ENCODE measurements around the gene ARL15. TPM values are rescaled to one million over a fixed set of nuclear protein-coding genes. Genes with fewer than 3 reads are reported as not detected.
"Not testable (repeated sequence)": the region's sequence is repeated elsewhere in the genome, so short reads cannot be mapped to it uniquely, and the experiment has no call there.

ARL15 gene
- total RNA-seq, 1 experiment from 2014 or later, result 18.3 TPM

GRCh38 chr5:54049963-54050362 is 260.4 kb downstream of the ARL15 start:
- no TSS peak for BruUV-seq (replicated peaks)

GRCh38 chr5:54049144-54049543 is 261.2 kb downstream of the ARL15 start:
- no peak for TF ChIP-seq CTCF (conservative IDR thresholded peaks at IDR 0.05; ENCODE audit: low read depth, low read length)
- no peak for TF ChIP-seq EZH2 (IDR thresholded peaks at IDR 0.05; ENCODE audit: borderline replicate concordance, low read depth, low read length, poor library complexity, severe bottlenecking)
- ChIA-PET POLR2A (ENCODE audit: low non-redundant PET) (no interaction called here), CTCF (no interaction called here)
- no peaks in the 10 kb centered on the region for H3K4me1 ChIP-seq (ENCODE audit: insufficient read depth, low read length, poor library complexity, severe bottlenecking)
- BruUV-seq (replicated peaks), result no TSS peak
- no peaks in the 10 kb centered on the region for H3K36me3 ChIP-seq (ENCODE audit: insufficient read depth, low read length, poor library complexity, severe bottlenecking)
- H3K9me3 ChIP-seq (ENCODE audit: low read depth, low read length, poor library complexity, severe bottlenecking), result no peaks in the 10 kb centered on the region
- H3K27ac ChIP-seq (ENCODE audit: low read depth, low read length, poor library complexity, severe bottlenecking), result no peak overlapping the region
- H3K4me3 ChIP-seq (ENCODE audit: low read depth, low read length, poor library complexity, severe bottlenecking), result no peak overlapping the region
- no peak for DNase-seq (ENCODE audit: low spot score)
- no peaks in the 10 kb centered on the region for H3K27me3 ChIP-seq (replicated peaks; ENCODE audit: insufficient read depth, low read depth, low read length, poor library complexity)
- intact Hi-C loops (cut with micrococcal nuclease; ENCODE audit: unreplicated experiment), result no loop called here

More at GRCh38 chr5:54049963-54050362, 260.4 kb downstream of the ARL15 start:
- DNase-seq (ENCODE audit: low spot score), result no peak
- Histone ChIP-seq H3K27me3 (replicated peaks; ENCODE audit: insufficient read depth, low read depth, low read length, poor library complexity) (no peaks in the 10 kb centered on the region), H3K36me3 (ENCODE audit: insufficient read depth, low read length, poor library complexity, severe bottlenecking) (no peaks in the 10 kb centered on the region), H3K27ac (ENCODE audit: low read depth, low read length, poor library complexity, severe bottlenecking) (no peak overlapping the region), H3K9me3 (ENCODE audit: low read depth, low read length, poor library complexity, severe bottlenecking) (no peaks in the 10 kb centered on the region), H3K4me1 (ENCODE audit: insufficient read depth, low read length, poor library complexity, severe bottlenecking) (no peaks in the 10 kb centered on the region), H3K4me3 (ENCODE audit: low read depth, low read length, poor library complexity, severe bottlenecking) (no peak overlapping the region)
- intact Hi-C loops (cut with micrococcal nuclease; ENCODE audit: unreplicated experiment), result no loop called here
- CTCF ChIA-PET, result no interaction called here
- TF ChIP-seq EZH2 (IDR thresholded peaks at IDR 0.05; ENCODE audit: borderline replicate concordance, low read depth, low read length, poor library complexity, severe bottlenecking), result no peak
- no peak for TF ChIP-seq CTCF (conservative IDR thresholded peaks at IDR 0.05; ENCODE audit: low read depth, low read length)
- POLR2A ChIA-PET (ENCODE audit: low non-redundant PET), result no interaction called here

- intact Hi-C loops (cut with micrococcal nuclease; ENCODE audit: unreplicated experiment), result no loop called here
- Histone ChIP-seq H3K4me1 (ENCODE audit: insufficient read depth, low read length, poor library complexity, severe bottlenecking) (no peaks in the 10 kb centered on the region), H3K27ac (ENCODE audit: low read depth, low read length, poor library complexity, severe bottlenecking) (no peak overlapping the region), H3K27me3 (replicated peaks; ENCODE audit: insufficient read depth, low read depth, low read length, poor library complexity) (no peaks in the 10 kb centered on the region), H3K36me3 (ENCODE audit: insufficient read depth, low read length, poor library complexity, severe bottlenecking) (no peaks in the 10 kb centered on the region), H3K9me3 (ENCODE audit: low read depth, low read length, poor library complexity, severe bottlenecking) (no peaks in the 10 kb centered on the region), H3K4me3 (ENCODE audit: low read depth, low read length, poor library complexity, severe bottlenecking) (no peak overlapping the region)
- TF ChIP-seq CTCF (conservative IDR thresholded peaks at IDR 0.05; ENCODE audit: low read depth, low read length), result no peak
- no peak for TF ChIP-seq EZH2 (IDR thresholded peaks at IDR 0.05; ENCODE audit: borderline replicate concordance, low read depth, low read length, poor library complexity, severe bottlenecking)
- BruUV-seq (replicated peaks), result no TSS peak
- CTCF ChIA-PET, result no interaction called here
- POLR2A ChIA-PET (ENCODE audit: low non-redundant PET), result no interaction called here
- DNase-seq (ENCODE audit: low spot score), result no peak
Observed at GRCh38 chr5:54045077-54045792, 265.1 kb downstream of the ARL15 start.

GRCh38 chr5:54044276-54044675 is 266.1 kb downstream of the ARL15 start:
- H3K4me3 ChIP-seq (ENCODE audit: low read depth, low read length, poor library complexity, severe bottlenecking); H3K36me3 ChIP-seq (ENCODE audit: insufficient read depth, low read length, poor library complexity, severe bottlenecking); H3K9me3 ChIP-seq (ENCODE audit: low read depth, low read length, poor library complexity, severe bottlenecking); DNase-seq (ENCODE audit: low spot score); intact Hi-C loops (cut with micrococcal nuclease; ENCODE audit: unreplicated experiment); BruUV-seq (replicated peaks); H3K4me1 ChIP-seq (ENCODE audit: insufficient read depth, low read length, poor library complexity, severe bottlenecking); H3K27ac ChIP-seq (ENCODE audit: low read depth, low read length, poor library complexity, severe bottlenecking); H3K27me3 ChIP-seq (replicated peaks; ENCODE audit: insufficient read depth, low read depth, low read length, poor library complexity); POLR2A ChIA-PET (ENCODE audit: low non-redundant PET): not testable (repeated sequence)
- CTCF ChIA-PET, result interaction anchor here (0.7 kb wide), 1 partner anchor 528 kb away, joined by 6 read pairs; no protein-coding TSS in a partner anchor
